ENCODE data around the gene EXOC3L4. TPM values are rescaled to one million over a fixed set of nuclear protein-coding genes. Genes with fewer than 3 reads are reported as not detected.
"Not testable (repeated sequence)": the region's sequence is repeated elsewhere in the genome, so short reads cannot be mapped to it uniquely, and the experiment has no call there.

The EXOC3L4 gene
- total RNA-seq, 1 donor from 2014 or later, result not detected

DNA sequence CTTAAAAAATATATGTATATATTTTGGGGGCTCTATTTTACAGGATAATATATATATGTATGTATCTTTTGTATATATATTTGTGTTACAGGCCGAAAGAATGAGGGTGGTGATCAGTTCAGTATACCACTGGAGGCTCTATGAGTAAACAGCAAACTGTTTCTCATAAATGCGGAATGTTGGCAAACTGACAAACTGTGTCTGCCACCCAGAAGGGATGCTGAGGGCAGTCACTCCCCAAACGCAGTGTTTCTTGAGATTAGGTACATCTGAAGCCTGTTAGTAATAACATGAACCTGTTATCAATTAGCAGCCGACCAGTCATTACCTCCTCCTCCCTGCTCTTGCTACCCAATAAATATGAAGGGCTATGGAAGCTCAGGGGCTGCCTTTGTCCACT is 49.6 kb downstream of the EXOC3L4 start:
- peaks cover 35% of the 10 kb centered on the region for H3K27me3 Mint-ChIP-seq (ENCODE audit: low read depth)
- H3K9me3 Mint-ChIP-seq, result no peaks in the 10 kb centered on the region
- no peak overlapping the region for H3K4me3 Mint-ChIP-seq
- H3K4me1 Mint-ChIP-seq, result peaks cover 7% of the 10 kb centered on the region
- no peaks in the 10 kb centered on the region for H3K36me3 Mint-ChIP-seq (ENCODE audit: low read depth)
- H3K27ac Mint-ChIP-seq (ENCODE audit: unreplicated experiment), result no peak overlapping the region
- TF ChIP-seq, protein P1, sequence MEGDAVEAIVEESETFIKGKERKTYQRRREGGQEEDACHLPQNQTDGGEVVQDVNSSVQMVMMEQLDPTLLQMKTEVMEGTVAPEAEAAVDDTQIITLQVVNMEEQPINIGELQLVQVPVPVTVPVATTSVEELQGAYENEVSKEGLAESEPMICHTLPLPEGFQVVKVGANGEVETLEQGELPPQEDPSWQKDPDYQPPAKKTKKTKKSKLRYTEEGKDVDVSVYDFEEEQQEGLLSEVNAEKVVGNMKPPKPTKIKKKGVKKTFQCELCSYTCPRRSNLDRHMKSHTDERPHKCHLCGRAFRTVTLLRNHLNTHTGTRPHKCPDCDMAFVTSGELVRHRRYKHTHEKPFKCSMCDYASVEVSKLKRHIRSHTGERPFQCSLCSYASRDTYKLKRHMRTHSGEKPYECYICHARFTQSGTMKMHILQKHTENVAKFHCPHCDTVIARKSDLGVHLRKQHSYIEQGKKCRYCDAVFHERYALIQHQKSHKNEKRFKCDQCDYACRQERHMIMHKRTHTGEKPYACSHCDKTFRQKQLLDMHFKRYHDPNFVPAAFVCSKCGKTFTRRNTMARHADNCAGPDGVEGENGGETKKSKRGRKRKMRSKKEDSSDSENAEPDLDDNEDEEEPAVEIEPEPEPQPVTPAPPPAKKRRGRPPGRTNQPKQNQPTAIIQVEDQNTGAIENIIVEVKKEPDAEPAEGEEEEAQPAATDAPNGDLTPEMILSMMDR (conservative IDR thresholded peaks at IDR 0.05), result no peak
- DNase-seq (ENCODE audit: low read depth, low spot score), result no peak

DNA sequence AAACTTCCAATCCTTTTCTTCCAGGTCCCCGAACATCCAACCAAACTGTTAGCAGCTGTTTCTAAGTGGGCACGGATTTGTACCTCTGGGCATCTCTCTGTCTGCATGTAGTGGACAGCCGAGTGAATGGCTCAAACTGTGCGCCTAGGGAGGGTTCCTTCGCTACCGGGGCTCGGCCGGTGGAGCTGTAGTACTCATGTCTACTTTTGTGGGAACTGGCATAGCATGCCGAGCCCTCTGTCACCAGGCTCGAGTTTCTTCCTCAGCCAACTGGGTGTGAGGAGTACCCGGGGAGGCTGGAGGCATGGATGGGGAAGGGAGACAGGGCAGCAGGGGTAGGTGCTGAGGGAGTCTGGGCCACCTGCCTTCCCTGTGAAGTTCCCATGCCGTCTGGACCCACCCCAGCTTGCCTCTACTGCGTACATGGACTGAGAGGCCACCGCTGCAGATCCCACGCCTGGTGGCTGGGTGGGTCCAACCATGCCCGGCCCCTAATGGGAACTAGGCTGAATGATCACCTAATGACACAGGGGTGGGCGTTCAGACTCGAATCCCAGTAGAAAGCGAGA is 51.7 kb downstream of the EXOC3L4 start:
- DNase-seq (ENCODE audit: low read depth, low spot score), result no peak
- Mint-ChIP-seq H3K27ac (ENCODE audit: unreplicated experiment) (no peak overlapping the region), H3K4me3 (no peak overlapping the region), H3K36me3 (ENCODE audit: low read depth) (no peaks in the 10 kb centered on the region), H3K27me3 (ENCODE audit: low read depth) (peaks cover 18% of the 10 kb centered on the region), H3K4me1 (no peaks in the 10 kb centered on the region), H3K9me3 (no peaks in the 10 kb centered on the region)
- TF ChIP-seq, protein P1 (conservative IDR thresholded peaks at IDR 0.05), result no peak

DNA sequence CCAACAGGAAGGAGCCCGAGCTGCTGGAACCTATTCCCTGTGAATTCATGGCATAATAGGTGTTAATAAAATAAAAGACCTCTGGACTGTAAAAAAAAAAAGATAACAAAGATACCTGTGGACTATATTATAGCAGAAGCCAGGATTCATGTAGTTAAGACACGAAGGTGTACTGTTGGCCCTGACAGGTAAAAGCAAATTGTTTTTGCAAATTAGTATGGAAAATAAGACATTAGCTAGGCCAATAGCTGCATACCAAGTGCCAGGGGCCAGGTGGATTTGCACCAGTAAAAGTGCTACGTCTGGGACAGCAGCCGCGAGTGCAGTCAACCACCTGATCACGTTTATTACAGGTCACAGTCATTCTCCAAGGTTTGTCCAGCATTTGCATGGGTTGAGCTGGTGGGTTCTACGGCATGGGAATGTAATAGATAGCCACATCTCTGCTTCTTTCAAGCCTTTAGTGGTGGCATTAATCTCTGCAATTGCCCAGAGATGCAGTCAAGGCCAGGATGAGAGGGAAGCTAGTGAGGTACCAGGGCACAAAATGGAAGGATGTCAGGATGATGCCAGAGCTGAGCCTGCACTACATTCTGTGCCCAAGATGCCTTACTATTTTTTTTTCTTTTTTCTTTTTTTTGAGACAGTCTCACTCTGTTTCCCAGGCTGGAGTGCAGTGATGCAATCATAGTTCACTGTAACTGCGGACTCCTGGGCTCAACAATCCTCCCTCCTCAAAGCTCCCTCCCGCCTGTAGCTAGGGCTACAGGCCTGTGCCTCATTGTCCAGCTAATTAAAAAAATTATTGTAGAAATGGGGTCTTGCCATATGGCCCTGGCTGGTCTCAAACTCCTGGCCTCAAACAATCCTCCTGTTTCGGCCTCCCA is 55.1 kb downstream of the EXOC3L4 start:
- H3K4me3 Mint-ChIP-seq, result no peak overlapping the region
- H3K9me3 Mint-ChIP-seq, result no peaks in the 10 kb centered on the region
- TF ChIP-seq, protein P1 (conservative IDR thresholded peaks at IDR 0.05), result no peak
- no peak overlapping the region for H3K27ac Mint-ChIP-seq (ENCODE audit: unreplicated experiment)
- no peaks in the 10 kb centered on the region for H3K27me3 Mint-ChIP-seq (ENCODE audit: low read depth)
- no peaks in the 10 kb centered on the region for H3K36me3 Mint-ChIP-seq (ENCODE audit: low read depth)
- H3K4me1 Mint-ChIP-seq, result no peaks in the 10 kb centered on the region
- DNase-seq (ENCODE audit: low read depth, low spot score), result no peak

DNA sequence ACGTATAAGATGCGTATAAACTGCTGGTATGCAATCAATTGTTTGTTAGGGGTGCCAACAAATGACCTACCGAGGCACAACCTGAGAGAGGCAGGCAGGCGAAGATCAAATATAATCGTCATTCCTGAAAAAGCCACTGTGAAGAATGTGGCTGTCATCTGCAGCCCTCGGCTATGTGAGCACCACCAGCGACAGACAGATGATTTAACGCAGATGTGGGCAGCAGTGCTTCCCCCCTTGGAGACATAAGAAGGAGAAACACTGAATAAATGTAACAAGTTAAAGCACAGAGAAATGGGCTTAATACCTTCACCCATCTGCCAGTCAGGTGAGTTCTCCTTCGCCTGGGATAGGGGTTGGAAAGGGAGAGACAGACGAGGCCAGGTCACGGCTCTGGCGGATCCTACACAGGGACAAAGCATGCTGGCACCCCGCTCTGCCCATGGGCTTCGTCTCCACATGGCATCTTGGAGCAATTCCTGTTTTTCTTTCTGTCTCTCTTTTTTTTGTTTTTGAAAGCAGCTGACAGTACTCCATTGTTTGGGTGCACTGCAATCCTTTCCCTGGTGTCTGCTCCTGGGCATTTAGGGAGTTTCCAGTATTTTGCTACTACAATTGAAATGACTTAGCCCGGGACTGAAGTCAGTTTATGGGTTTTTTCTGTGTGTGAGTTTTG is 56.9 kb downstream of the EXOC3L4 start:
- H3K4me3 Mint-ChIP-seq, result no peak overlapping the region
- H3K36me3 Mint-ChIP-seq (ENCODE audit: low read depth), result no peaks in the 10 kb centered on the region
- H3K4me1 Mint-ChIP-seq, result no peaks in the 10 kb centered on the region

DNA sequence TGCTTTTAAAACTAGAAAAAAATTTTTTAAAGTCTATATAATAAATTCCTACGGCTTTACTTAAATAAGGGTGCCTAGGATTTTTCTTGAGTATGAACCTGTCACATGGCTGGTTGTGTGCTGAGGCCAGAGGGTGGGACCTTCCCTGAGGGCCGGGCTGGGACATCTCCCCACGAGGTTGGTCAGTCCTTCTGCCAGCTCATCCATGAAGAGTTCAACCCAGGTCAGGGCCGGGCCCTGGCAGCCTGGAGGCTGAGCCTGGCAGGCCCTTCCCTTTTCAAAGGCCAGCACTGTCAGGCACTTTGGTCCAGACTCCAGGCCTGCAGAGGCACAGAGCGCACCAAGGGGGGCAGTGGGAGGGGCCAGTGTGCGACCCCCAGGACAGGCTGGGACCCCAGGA is 60.5 kb downstream of the EXOC3L4 start:
- Mint-ChIP-seq H3K27me3 (ENCODE audit: low read depth) (peaks cover 2% of the 10 kb centered on the region), H3K36me3 (ENCODE audit: low read depth) (no peaks in the 10 kb centered on the region)
- DNase-seq (ENCODE audit: low read depth, low spot score), result no peak

More for the DNA sequence above, 56.9 kb downstream of the EXOC3L4 start:
- TF ChIP-seq, protein P1 (conservative IDR thresholded peaks at IDR 0.05), result no peak
- Mint-ChIP-seq H3K9me3 (no peaks in the 10 kb centered on the region), H3K27ac (ENCODE audit: unreplicated experiment) (no peak overlapping the region), H3K27me3 (ENCODE audit: low read depth) (no peaks in the 10 kb centered on the region)
- no peak for DNase-seq (ENCODE audit: low read depth, low spot score)

GRCh38 chr14:103155416-103155815 is 60.9 kb downstream of the EXOC3L4 start:
- not testable (repeated sequence) for DNase-seq (ENCODE audit: low read depth, low spot score); H3K27me3 Mint-ChIP-seq (ENCODE audit: low read depth); H3K4me3 Mint-ChIP-seq; H3K36me3 Mint-ChIP-seq (ENCODE audit: low read depth); H3K4me1 Mint-ChIP-seq; H3K27ac Mint-ChIP-seq (ENCODE audit: unreplicated experiment); H3K9me3 Mint-ChIP-seq

More for the DNA sequence above, 60.5 kb downstream of the EXOC3L4 start:
- Mint-ChIP-seq H3K4me1 (no peaks in the 10 kb centered on the region), H3K9me3 (no peaks in the 10 kb centered on the region), H3K4me3 (no peak overlapping the region), H3K27ac (ENCODE audit: unreplicated experiment) (no peak overlapping the region)
- TF ChIP-seq, protein P1 (conservative IDR thresholded peaks at IDR 0.05), result no peak

Data from neural crest cell (in vitro differentiated cells).